ENCODE results near the gene FANCM. TPM values are rescaled to one million over a fixed set of nuclear protein-coding genes. Genes with fewer than 3 reads are reported as not detected.

The FANCM gene
- total and polyA plus RNA-seq, 2 donors (not counting 3 experiments of a cell fraction or from before 2014, with no cell fraction given), result 2.2 to 13.7 TPM

- POLR2A ChIA-PET, result no interaction called here
These were observed 62.8 kb downstream of the FANCM start for GRCh38 chr14:45198551-45198950.

DNA sequence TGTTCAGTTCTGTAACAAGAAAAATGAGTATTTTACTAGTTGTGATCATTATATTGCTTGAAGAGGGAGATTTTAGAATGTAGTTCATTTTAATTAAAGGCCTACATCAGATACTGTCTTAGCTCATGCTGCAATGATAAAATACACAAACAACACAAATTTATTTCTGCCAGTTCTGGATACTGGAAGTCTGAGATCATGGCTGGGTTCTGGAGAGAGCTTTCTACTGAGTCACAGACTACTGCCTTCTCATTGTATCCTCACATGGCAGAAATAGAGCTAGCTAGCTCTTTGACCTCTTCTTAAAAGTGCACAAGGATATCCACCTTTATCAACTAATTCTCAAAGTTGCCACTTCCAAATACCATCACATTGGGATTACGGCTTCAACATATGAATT is 63.5 kb downstream of the FANCM start:
- Histone ChIP-seq H2AFZ (ENCODE audit: low read depth, low read length) (no peak overlapping the region), H3K27me3 (ENCODE audit: control insufficient read depth in 2 of 2, insufficient read depth in 2 of 2, low read length in 2 of 2) (no peaks in the 10 kb centered on the region), H3K9ac (replicated peaks; ENCODE audit: extremely low read depth, insufficient read depth, low read length) (no peak overlapping the region), H3K27ac (ENCODE audit: insufficient read depth, low read depth, low read length) (no peak overlapping the region), H3K4me1 (ENCODE audit: control insufficient read depth, extremely low read depth, insufficient read depth, low read length) (no peaks in the 10 kb centered on the region), H4K20me1 (replicated peaks; ENCODE audit: control insufficient read depth, extremely low read depth, insufficient read depth, low read length) (no peaks in the 10 kb centered on the region), H3K79me2 (ENCODE audit: control insufficient read depth, insufficient read depth, low read length) (no peaks in the 10 kb centered on the region), H3K9me1 (replicated peaks; ENCODE audit: control insufficient read depth, extremely low read depth, insufficient read depth, low read length) (no peaks in the 10 kb centered on the region), H3K4me2 (ENCODE audit: insufficient read depth, low read length) (no peak overlapping the region), H3K4me3 (replicated peaks in 1 of 3; ENCODE audit: insufficient read depth in 1 of 3, low read depth in 1 of 3, low read length in 3 of 3) (no peak overlapping the region), H3K36me3 (ENCODE audit: control insufficient read depth in 2 of 2, extremely low read depth in 1 of 2, insufficient read depth in 2 of 2, low read length in 2 of 2) (peaks cover 2 to 4% of the 10 kb centered on the region in 2 experiments), H3K9me3 (replicated peaks; ENCODE audit: control insufficient read depth, insufficient read depth, low read length) (no peaks in the 10 kb centered on the region)
- FAIRE-seq (no peak), DNase-seq (ENCODE audit: low read depth, low spot score) (no peak)
- BruUV-seq (replicated peaks), result no TSS peak
- TF ChIP-seq POLR2AphosphoS5 (IDR thresholded peaks at IDR 0.05; ENCODE audit: insufficient read depth, low read depth, low read length) (no peak), GATA2 (IDR thresholded peaks at IDR 0.05; ENCODE audit: insufficient read depth, insufficient read length, low read depth, low read length) (no peak), POLR2A (IDR thresholded peaks at IDR 0.05; ENCODE audit: low read depth, low read length) (no peak), EZH2 (IDR thresholded peaks at IDR 0.05; ENCODE audit: borderline replicate concordance, low read depth, low read length, severe bottlenecking) (no peak), CTCF (IDR thresholded peaks at IDR 0.05; ENCODE audit: extremely low read depth in 1 of 2, insufficient read depth in 1 of 2, low read depth in 1 of 2, low read length in 2 of 2) (no peak), FOS (IDR thresholded peaks at IDR 0.05; ENCODE audit: borderline replicate concordance, insufficient read depth, low read length) (no peak), MYC (IDR thresholded peaks at IDR 0.05; ENCODE audit: low read depth, low read length) (no peak)
- TF ChIP-seq, protein P1, sequence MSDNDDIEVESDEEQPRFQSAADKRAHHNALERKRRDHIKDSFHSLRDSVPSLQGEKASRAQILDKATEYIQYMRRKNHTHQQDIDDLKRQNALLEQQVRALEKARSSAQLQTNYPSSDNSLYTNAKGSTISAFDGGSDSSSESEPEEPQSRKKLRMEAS (IDR thresholded peaks at IDR 0.05; ENCODE audit: insufficient read depth, insufficient read length), result no peak
- ChIA-PET POLR2A (no interaction called here), CTCF (interaction anchor here (1.2 to 1.4 kb wide), 3 partner anchors 11 to 69 kb away, joined by 3 read pairs; no protein-coding TSS in a partner anchor)
- intact Hi-C loops (cut with micrococcal nuclease) (no loop called here), dilution Hi-C loops (cut with MboI; ENCODE audit: extremely low pct_ligation_motif_present, low sequenced_read_pairs) (no loop called here)

More at GRCh38 chr14:45198551-45198950, 62.8 kb downstream of the FANCM start:
- TF ChIP-seq EZH2 (IDR thresholded peaks at IDR 0.05; ENCODE audit: borderline replicate concordance, low read depth, low read length, severe bottlenecking), result no peak
- TF ChIP-seq, protein P1 (IDR thresholded peaks at IDR 0.05; ENCODE audit: insufficient read depth, insufficient read length), result no peak
- TF ChIP-seq MYC (IDR thresholded peaks at IDR 0.05; ENCODE audit: low read depth, low read length), result no peak
- TF ChIP-seq FOS (IDR thresholded peaks at IDR 0.05; ENCODE audit: borderline replicate concordance, insufficient read depth, low read length), result no peak
- no peak for TF ChIP-seq POLR2A (IDR thresholded peaks at IDR 0.05; ENCODE audit: low read depth, low read length)
- TF ChIP-seq GATA2 (IDR thresholded peaks at IDR 0.05; ENCODE audit: insufficient read depth, insufficient read length, low read depth, low read length), result no peak
- TF ChIP-seq JUN (IDR thresholded peaks at IDR 0.05; ENCODE audit: borderline replicate concordance, insufficient read depth, insufficient read length, low read depth), result no peak
- no peak overlapping the region for H3K4me2 ChIP-seq (ENCODE audit: insufficient read depth, low read length)
- H2AFZ ChIP-seq (ENCODE audit: low read depth, low read length), result no peak overlapping the region
- intact Hi-C loops (cut with micrococcal nuclease) (no loop called here), dilution Hi-C loops (cut with MboI; ENCODE audit: extremely low pct_ligation_motif_present, low sequenced_read_pairs) (no loop called here)
- peaks cover 2 to 3% of the 10 kb centered on the region in 2 experiments for H3K36me3 ChIP-seq (ENCODE audit: control insufficient read depth in 2 of 2, extremely low read depth in 1 of 2, insufficient read depth in 2 of 2, low read length in 2 of 2)
- no peak overlapping the region for H3K27ac ChIP-seq (ENCODE audit: insufficient read depth, low read depth, low read length)
- H3K9me3 ChIP-seq (replicated peaks; ENCODE audit: control insufficient read depth, insufficient read depth, low read length), result no peaks in the 10 kb centered on the region
- H3K4me3 ChIP-seq (replicated peaks in 1 of 3; ENCODE audit: insufficient read depth in 1 of 3, low read depth in 1 of 3, low read length in 3 of 3), result no peak overlapping the region
- BruUV-seq (replicated peaks), result no TSS peak
- FAIRE-seq, result no peak
- H3K4me1 ChIP-seq (ENCODE audit: control insufficient read depth, extremely low read depth, insufficient read depth, low read length), result no peaks in the 10 kb centered on the region
- DNase-seq (ENCODE audit: low read depth, low spot score), result no peak
- H3K9me1 ChIP-seq (replicated peaks; ENCODE audit: control insufficient read depth, extremely low read depth, insufficient read depth, low read length), result no peaks in the 10 kb centered on the region
- H3K9ac ChIP-seq (replicated peaks; ENCODE audit: extremely low read depth, insufficient read depth, low read length), result no peak overlapping the region
- H3K79me2 ChIP-seq (ENCODE audit: control insufficient read depth, insufficient read depth, low read length), result no peaks in the 10 kb centered on the region
- H4K20me1 ChIP-seq (replicated peaks; ENCODE audit: control insufficient read depth, extremely low read depth, insufficient read depth, low read length), result no peaks in the 10 kb centered on the region
- CTCF ChIA-PET, result interaction anchor here (1.3 to 1.4 kb wide), 3 partner anchors 11 to 285 kb away, joined by 3 read pairs; no protein-coding TSS in a partner anchor
- H3K27me3 ChIP-seq (ENCODE audit: control insufficient read depth in 2 of 2, insufficient read depth in 2 of 2, low read length in 2 of 2), result no peaks in the 10 kb centered on the region
